HepG2 (cell line): ENCODE results near the gene ELN.

Experiments used
- ADNP ChIP-seq: sonication (generic); formaldehyde crosslinking; IDR thresholded peaks from 2 replicates; pipeline ENCODE4 v1.4.0; 2020; ENCODE audit warnings: missing genetic modification reagents
- CBX2 ChIP-seq, 2 experiments: fragments of 200-600 bp in 1 of 2; sonication (generic); formaldehyde crosslinking in 1 of 2; IDR thresholded peaks; 2 replicates each; pipeline versions ENCODE4 v1.7.0 to v1.8.1; 2018 to 2022; ENCODE audit warnings: low read depth in 2 of 2, low read length in 1 of 2, mild to moderate bottlenecking in 1 of 2, missing genetic modification reagents in 1 of 2
- FOSL1 ChIP-seq: sonication (generic); formaldehyde crosslinking; IDR thresholded peaks from 2 replicates; pipeline ENCODE4 v1.9.0; 2021; ENCODE audit warnings: missing genetic modification reagents, borderline replicate concordance
- JUNB ChIP-seq: sonication (generic); formaldehyde crosslinking; IDR thresholded peaks from 2 replicates; pipeline ENCODE4 v1.8.0; 2022; ENCODE audit warnings: missing genetic modification reagents, mild to moderate bottlenecking, borderline replicate concordance
- POLR2A ChIP-seq, 2 experiments: IDR thresholded peaks; 2 replicates each; pipeline ENCODE4 v1.6.1; 2011; ENCODE audit warnings: low read depth in 2 of 2, low read length in 2 of 2, mild to moderate bottlenecking in 1 of 2, moderate library complexity in 1 of 2; ENCODE audit not compliant: insufficient read depth in 1 of 2
- SMC3 ChIP-seq: IDR thresholded peaks from 2 replicates; pipeline ENCODE4 v1.6.1; 2011; ENCODE audit warnings: low read length, improper control_type of control experiment
- SOX5 ChIP-seq: IDR thresholded peaks from 2 replicates; pipeline ENCODE4 v1.6.1; 2016; ENCODE audit warnings: borderline replicate concordance
- ZNF746 ChIP-seq: sonication (generic); formaldehyde crosslinking; IDR thresholded peaks from 2 replicates; pipeline ENCODE4 v1.8.0; 2022; ENCODE audit warnings: mild to moderate bottlenecking, missing genetic modification reagents
- ZNF761 ChIP-seq: sonication (generic); formaldehyde crosslinking; conservative IDR thresholded peaks from 2 replicates; pipeline ENCODE4 v1.4.0; 2020; ENCODE audit warnings: mild to moderate bottlenecking, missing genetic modification reagents
- TF ChIP-seq, protein P1 (sequence below): sonication (generic); formaldehyde crosslinking; IDR thresholded peaks from 2 replicates; pipeline ENCODE4 v1.5.0; 2020; ENCODE audit warnings: mild to moderate bottlenecking, missing genetic modification reagents, moderate library complexity
- TF ChIP-seq, protein P2 (sequence below): sonication (generic); formaldehyde crosslinking; IDR thresholded peaks from 2 replicates; pipeline ENCODE4 v1.4.0; 2020; ENCODE audit warnings: missing genetic modification reagents

DNA sequence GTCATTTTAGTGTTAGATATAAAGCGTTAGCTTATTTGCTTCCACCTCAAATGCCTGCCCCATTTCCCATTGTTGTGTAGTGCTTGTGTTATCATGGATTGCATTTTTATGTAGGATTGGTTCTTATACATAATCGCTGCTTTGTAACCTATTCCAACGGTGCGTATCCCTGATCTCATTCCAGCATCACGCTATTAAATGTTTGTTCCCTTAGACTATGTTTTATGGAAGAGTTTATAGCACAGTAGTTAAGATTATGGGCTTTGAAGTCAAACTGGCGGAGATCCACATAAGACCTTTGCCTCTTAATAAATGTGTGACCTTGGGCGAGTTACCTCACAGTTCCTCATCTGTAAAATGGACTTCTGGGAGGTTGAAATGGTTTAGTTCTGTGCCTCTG, 34.0 kb upstream of the ELN start:
- TF ChIP-seq ZNF761 (CRISPR knock-in tag) (no peak), SMC3 (no peak), JUNB (CRISPR knock-in tag) (no peak), ZNF746 (CRISPR knock-in tag) (no peak), POLR2A (IDR thresholded peaks at IDR 0.05; ENCODE audit: insufficient read depth in 1 of 2, low read depth in 2 of 2, low read length in 2 of 2) (no peak), CBX2 (IDR thresholded peaks at IDR 0.05; ENCODE audit: low read depth, low read length) (no peak), CBX2 (CRISPR knock-in tag; IDR thresholded peaks at IDR 0.05; ENCODE audit: low read depth) (no peak), ADNP (CRISPR knock-in tag) (no peak), SOX5 (CRISPR knock-in tag) (no peak), FOSL1 (CRISPR knock-in tag) (no peak)
- TF ChIP-seq, protein P1, sequence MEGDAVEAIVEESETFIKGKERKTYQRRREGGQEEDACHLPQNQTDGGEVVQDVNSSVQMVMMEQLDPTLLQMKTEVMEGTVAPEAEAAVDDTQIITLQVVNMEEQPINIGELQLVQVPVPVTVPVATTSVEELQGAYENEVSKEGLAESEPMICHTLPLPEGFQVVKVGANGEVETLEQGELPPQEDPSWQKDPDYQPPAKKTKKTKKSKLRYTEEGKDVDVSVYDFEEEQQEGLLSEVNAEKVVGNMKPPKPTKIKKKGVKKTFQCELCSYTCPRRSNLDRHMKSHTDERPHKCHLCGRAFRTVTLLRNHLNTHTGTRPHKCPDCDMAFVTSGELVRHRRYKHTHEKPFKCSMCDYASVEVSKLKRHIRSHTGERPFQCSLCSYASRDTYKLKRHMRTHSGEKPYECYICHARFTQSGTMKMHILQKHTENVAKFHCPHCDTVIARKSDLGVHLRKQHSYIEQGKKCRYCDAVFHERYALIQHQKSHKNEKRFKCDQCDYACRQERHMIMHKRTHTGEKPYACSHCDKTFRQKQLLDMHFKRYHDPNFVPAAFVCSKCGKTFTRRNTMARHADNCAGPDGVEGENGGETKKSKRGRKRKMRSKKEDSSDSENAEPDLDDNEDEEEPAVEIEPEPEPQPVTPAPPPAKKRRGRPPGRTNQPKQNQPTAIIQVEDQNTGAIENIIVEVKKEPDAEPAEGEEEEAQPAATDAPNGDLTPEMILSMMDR (CRISPR knock-in tag): no peak
- TF ChIP-seq, protein P2, sequence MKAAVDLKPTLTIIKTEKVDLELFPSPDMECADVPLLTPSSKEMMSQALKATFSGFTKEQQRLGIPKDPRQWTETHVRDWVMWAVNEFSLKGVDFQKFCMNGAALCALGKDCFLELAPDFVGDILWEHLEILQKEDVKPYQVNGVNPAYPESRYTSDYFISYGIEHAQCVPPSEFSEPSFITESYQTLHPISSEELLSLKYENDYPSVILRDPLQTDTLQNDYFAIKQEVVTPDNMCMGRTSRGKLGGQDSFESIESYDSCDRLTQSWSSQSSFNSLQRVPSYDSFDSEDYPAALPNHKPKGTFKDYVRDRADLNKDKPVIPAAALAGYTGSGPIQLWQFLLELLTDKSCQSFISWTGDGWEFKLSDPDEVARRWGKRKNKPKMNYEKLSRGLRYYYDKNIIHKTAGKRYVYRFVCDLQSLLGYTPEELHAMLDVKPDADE (CRISPR knock-in tag): no peak
